Lower lobe of right lung (tissue), 2 donors: ENCODE measurements around the gene TRAF5. TPM values are rescaled to one million over a fixed set of nuclear protein-coding genes. Genes with fewer than 3 reads are reported as not detected.
"Not testable (repeated sequence)": the region's sequence is repeated elsewhere in the genome, so short reads cannot be mapped to it uniquely, and the experiment has no call there.

ENCODE experiments used
- ATAC-seq, 2 donors: fragments of 200-7000 bp; cut with Tn5 transposase; one replicate each; pipeline ENCODE4 v1.9.1; 2020 to 2022; ENCODE audit warnings: mild to moderate bottlenecking in 2 of 2, moderate library complexity in 2 of 2
- DNase-seq: peaks from one replicate; pipeline ENCODE4 v3.0.0-alpha.2; 2020
- H3K27ac ChIP-seq: fragments of 200-600 bp; one replicate; pipeline ENCODE4 v1.8.0; 2022
- H3K27me3 ChIP-seq: fragments of 200-600 bp; one replicate; pipeline ENCODE4 v1.8.0; 2022; ENCODE audit warnings: low read depth
- H3K36me3 ChIP-seq: fragments of 200-600 bp; one replicate; pipeline ENCODE4 v1.8.0; 2022; ENCODE audit warnings: mild to moderate bottlenecking
- H3K4me1 ChIP-seq: fragments of 200-600 bp; one replicate; pipeline ENCODE4 v1.8.0; 2022
- H3K4me3 ChIP-seq: fragments of 200-600 bp; one replicate; pipeline ENCODE4 v1.8.0; 2022; ENCODE audit warnings: mild to moderate bottlenecking
- H3K9me3 ChIP-seq: fragments of 200-600 bp; one replicate; pipeline ENCODE4 v1.8.0; 2022
- intact Hi-C: fragments of 100-400 bp; cut with DNase I; formaldehyde crosslinking; loops from one replicate; pipeline ENCODE4 v1.11.0; 2022
- total RNA-seq: library from RNA; stranded (reverse); fragmentation: NEBNext Ultra II Directional; extraction: Animal tissue kit (Norgen Biotek cat#: 25700); gene quantifications from one replicate; pipeline ENCODE4 v1.2.1, GENCODE V29; 2021
- TF ChIP-seq, protein P1 (sequence below): fragments of 200-600 bp; IDR thresholded peaks from one replicate; pipeline ENCODE4 v1.8.0; 2022; ENCODE audit warnings: antibody characterized with exemption, mild to moderate bottlenecking
- donor health status: DM: no; HTN: yes; CAD: no; lungs with severe emphysema.

The TRAF5 gene
- total RNA-seq, 1 donor from 2014 or later: 8.8 TPM

DNA sequence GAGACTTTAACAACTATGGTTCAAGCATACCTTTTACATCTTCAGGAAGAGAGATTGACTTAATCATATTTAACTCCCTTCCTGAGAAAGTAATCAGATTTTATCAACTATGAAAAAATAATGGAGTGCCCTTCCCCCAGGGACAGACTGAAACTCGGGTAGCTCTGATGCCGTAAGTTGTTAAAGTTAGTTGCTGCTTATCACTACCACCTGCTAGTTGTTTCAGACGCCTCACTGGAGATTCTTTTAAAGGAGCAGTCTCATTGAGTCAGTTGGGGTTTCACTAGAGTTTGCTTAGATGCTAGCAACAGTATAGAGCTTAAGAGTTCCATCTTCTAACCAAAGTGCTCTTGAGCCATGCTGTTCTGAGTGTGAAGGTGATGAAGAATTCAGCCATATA lies 17.0 kb upstream of the TRAF5 start:
- DNase-seq (no peak), ATAC-seq (no peak)
- H3K27ac ChIP-seq: no peak overlapping the region
- TF ChIP-seq, protein P1, sequence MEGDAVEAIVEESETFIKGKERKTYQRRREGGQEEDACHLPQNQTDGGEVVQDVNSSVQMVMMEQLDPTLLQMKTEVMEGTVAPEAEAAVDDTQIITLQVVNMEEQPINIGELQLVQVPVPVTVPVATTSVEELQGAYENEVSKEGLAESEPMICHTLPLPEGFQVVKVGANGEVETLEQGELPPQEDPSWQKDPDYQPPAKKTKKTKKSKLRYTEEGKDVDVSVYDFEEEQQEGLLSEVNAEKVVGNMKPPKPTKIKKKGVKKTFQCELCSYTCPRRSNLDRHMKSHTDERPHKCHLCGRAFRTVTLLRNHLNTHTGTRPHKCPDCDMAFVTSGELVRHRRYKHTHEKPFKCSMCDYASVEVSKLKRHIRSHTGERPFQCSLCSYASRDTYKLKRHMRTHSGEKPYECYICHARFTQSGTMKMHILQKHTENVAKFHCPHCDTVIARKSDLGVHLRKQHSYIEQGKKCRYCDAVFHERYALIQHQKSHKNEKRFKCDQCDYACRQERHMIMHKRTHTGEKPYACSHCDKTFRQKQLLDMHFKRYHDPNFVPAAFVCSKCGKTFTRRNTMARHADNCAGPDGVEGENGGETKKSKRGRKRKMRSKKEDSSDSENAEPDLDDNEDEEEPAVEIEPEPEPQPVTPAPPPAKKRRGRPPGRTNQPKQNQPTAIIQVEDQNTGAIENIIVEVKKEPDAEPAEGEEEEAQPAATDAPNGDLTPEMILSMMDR: no peak
- no peaks in the 10 kb centered on the region for H3K4me1 ChIP-seq
- H3K4me3 ChIP-seq: no peak overlapping the region
- intact Hi-C loops: no loop called here
- peaks cover 41% of the 10 kb centered on the region for H3K36me3 ChIP-seq
- H3K27me3 ChIP-seq: no peaks in the 10 kb centered on the region
- no peaks in the 10 kb centered on the region for H3K9me3 ChIP-seq

DNA sequence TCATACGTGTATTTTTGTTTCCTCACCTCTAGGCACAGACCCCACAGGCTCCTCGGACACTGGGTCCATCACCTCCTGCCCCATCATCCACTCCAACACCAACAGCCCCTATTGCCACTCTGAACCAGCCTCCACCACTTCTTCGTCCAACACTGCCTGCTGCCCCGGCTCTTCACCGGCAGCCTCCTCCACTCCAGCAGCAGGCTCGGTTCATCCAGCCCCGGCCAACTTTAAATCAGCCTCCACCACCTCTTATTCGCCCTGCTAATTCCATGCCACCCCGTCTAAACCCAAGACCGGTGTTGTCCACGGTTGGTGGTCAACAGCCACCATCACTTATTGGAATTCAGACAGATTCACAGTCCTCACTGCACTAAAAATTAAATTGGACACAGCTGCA lies 13.2 kb upstream of the TRAF5 start:
- ATAC-seq (no peak), DNase-seq (no peak)
- H3K4me1 ChIP-seq: no peaks in the 10 kb centered on the region
- H3K9me3 ChIP-seq: no peaks in the 10 kb centered on the region
- peaks cover 48% of the 10 kb centered on the region for H3K36me3 ChIP-seq
- no peak overlapping the region for H3K4me3 ChIP-seq
- no peak overlapping the region for H3K27ac ChIP-seq
- TF ChIP-seq, protein P1: no peak
- H3K27me3 ChIP-seq: no peaks in the 10 kb centered on the region
- intact Hi-C loops: no loop called here

DNA sequence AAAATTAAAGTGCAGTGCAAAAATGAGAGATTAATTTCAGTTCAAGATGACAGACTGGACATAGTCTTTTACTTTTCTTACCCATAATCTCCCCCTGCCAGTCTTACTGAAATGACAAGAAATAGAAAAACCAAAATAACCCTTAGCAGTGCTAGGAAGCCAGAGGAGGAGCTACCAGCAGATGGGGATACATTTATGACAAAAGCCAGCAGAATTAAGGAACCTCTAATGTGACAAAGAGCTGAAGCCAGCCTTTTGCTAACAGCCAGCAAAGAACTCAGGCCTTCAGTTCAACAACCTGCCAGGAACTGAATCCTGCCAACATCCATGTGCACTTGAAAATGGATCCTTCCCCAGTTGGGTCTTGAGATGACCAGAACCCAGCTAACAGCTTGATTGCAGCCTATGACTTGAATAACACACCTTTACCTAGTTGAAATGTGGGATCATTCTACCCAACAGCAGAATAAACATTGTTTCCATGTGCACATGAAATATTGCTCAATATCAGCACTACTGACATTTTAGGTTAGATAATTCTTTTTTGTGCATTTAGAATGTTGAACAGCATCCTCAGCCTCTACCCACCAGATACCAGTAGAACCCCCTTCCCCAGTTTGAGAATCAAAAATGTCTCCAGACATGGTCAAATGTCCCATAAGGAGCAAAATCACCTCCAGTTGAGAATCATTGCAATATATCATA lies 7.9 kb upstream of the TRAF5 start:
- no peak overlapping the region for H3K27ac ChIP-seq
- H3K4me1 ChIP-seq: no peaks in the 10 kb centered on the region
- no peaks in the 10 kb centered on the region for H3K9me3 ChIP-seq
- intact Hi-C loops: no loop called here
- TF ChIP-seq, protein P1: no peak
- H3K4me3 ChIP-seq: no peak overlapping the region
- ATAC-seq: no peak
- peaks cover 32% of the 10 kb centered on the region for H3K36me3 ChIP-seq
- DNase-seq: no peak
- H3K27me3 ChIP-seq: no peaks in the 10 kb centered on the region

DNA sequence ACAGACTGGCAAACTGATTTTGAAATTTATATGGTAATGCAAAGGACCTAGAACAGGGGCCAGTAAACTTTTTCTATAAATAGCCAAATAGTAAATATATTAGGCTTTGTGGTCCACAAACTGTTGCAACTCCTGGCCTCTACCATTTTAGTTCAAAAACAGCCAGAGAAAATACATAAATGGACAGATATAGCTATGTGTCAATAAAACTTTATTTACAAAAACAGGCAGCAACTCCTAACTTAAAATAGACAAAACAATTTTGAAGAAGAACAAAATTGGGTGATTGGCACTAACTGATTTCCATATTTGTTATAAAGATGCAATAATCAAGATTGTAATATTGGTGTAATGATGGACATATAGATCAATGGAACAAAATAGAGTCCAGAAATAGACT lies 6.7 kb upstream of the TRAF5 start:
- TF ChIP-seq, protein P1: no peak
- H3K4me3 ChIP-seq: no peak overlapping the region
- H3K27me3 ChIP-seq: no peaks in the 10 kb centered on the region
- intact Hi-C loops: no loop called here
- H3K36me3 ChIP-seq: peaks cover 20% of the 10 kb centered on the region
- DNase-seq: no peak
- ATAC-seq: no peak
- H3K27ac ChIP-seq: no peak overlapping the region
- H3K9me3 ChIP-seq: no peaks in the 10 kb centered on the region
- no peaks in the 10 kb centered on the region for H3K4me1 ChIP-seq

DNA sequence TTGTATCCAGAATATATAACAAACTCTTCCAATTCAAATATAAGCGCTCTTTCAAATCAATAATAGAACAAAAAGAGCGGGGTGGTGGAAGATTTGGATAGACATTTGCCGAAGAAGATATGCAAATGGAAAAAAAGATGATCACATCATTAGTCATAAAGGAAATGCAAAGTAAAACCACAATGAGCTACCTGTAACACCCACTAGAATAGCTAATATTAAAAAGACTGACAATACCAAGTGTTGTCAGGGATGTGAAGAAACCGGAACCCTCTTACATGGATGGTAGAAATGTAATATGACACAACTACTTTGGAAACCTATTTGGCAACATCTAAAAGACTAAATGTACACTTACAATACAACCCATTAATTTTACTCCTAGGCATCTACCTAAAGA lies 5.7 kb upstream of the TRAF5 start:
- H3K9me3 ChIP-seq: no peaks in the 10 kb centered on the region
- H3K27me3 ChIP-seq: no peaks in the 10 kb centered on the region
- intact Hi-C loops: no loop called here
- TF ChIP-seq, protein P1: no peak
- DNase-seq: no peak
- H3K27ac ChIP-seq: no peak overlapping the region
- H3K4me3 ChIP-seq: no peak overlapping the region
- H3K36me3 ChIP-seq: peaks cover 9% of the 10 kb centered on the region
- ATAC-seq: no peak
- peaks cover 4% of the 10 kb centered on the region for H3K4me1 ChIP-seq

DNA sequence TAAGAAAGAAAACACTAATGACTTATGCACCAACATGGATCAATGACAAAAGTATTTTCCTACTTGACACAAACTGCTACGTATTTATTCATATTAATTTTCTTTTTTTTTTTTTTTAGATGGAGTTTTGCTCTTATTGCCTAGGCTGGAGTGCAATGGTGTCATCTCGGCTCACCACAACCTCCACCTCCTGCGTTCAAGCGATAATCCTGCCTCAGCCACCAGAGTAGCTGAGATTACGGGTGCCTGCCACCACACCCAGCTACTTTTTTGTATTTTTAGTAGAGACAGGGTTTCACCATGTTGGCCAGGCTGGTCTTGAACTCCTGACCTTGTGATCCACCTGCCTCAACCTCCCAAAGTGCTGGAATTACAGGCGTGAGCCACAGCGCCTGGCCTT lies 5.0 kb upstream of the TRAF5 start:
- H3K36me3 ChIP-seq, H3K27ac ChIP-seq, H3K27me3 ChIP-seq, DNase-seq, H3K4me1 ChIP-seq, intact Hi-C loops, H3K4me3 ChIP-seq, H3K9me3 ChIP-seq, ATAC-seq: not testable (repeated sequence)
